Activated CD8-positive, alpha-beta memory T cell treated with anti-CD3 and anti-CD28 coated beads, Interleukin-2, amount 50 U/mL, for 1 hour (primary cell): Measurements from ENCODE around the gene CCDC178.

ENCODE experiments used
- DNase-seq: peaks from one replicate; pipeline ENCODE4 v3.0.0-alpha.2; 2020; ENCODE audit errors: extremely low read depth

CCDC178 gene

GRCh38 chr18:33116376-33116775 is 324.1 kb downstream of the CCDC178 start:
- DNase-seq, result no peak

DNA sequence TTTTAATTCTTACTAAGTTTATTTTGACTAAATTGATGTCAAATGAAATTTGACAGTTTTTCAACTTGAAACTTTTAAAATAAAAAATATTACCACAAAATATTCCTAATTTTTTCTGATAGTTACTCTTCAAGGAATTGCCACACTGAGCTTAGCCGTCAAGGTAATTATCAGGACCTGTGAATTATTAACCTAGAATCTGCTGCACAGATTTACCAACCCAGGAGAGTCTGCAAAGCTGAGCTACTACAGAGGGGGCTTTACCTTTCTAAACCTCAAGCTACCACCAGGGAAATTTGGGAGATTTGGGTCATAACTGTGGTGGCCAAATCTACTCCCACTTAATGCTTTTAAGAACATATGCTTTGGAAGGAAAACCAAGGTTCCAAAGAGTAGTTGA is 324.6 kb downstream of the CCDC178 start:
- no peak for DNase-seq

DNA sequence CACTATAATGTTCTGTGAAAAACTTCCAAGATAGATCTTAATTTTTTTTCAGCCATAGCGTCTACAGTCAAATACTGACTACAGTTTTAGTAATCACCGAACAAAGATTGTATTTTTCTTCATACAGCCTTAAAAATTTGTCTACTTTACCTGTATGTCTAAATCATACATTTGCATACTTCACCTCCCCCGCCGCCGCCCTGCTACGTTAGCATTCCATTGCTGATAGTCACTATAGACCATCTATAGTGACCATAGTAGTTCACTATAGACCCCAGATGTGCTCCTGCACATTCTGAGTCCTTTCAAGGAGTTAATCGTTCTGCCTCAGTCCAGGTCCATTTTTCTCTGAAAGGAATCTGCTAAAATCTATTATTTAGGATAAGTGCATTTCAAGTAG is 325.0 kb downstream of the CCDC178 start:
- DNase-seq, result no peak

- DNase-seq, result no peak
Observed at GRCh38 chr18:33114749-33115148, 325.8 kb downstream of the CCDC178 start.

DNA sequence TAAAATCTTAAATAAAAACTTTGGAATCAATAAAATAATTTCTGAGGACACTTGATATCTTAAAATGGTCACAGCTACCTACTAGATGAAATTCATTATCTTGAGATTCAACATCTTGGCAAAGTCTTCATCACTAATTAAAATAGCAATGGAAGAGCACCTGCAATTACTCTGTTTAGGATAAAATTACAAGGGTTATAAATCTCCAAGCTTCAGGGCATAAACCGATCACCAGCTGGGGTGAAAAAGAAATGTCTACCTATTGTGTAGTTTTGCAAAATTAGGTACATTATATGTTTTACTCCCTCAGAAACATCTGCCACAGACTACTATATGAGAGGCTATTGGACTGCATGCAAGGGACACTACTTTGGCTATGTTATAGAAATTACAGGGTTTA is 327.1 kb downstream of the CCDC178 start:
- DNase-seq, result no peak

DNA sequence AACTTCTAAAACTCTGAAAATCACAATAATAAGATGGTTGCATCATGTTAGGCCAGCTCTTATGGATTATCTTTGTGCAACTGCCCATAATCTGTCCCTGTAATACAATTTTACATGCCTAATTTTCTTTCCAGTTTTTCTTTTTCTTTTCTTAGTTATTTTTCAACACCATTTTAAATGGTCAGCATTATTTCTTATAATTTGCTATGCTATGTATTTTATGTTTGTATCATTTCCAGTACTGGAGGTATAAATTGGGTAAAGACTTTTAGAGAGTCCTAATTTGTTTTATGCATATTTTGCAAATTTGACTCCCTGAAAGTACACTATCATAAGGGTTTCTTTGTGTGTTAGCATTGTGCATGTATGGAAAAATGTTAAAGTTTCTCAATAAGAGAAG is 333.0 kb downstream of the CCDC178 start:
- no peak for DNase-seq

DNA sequence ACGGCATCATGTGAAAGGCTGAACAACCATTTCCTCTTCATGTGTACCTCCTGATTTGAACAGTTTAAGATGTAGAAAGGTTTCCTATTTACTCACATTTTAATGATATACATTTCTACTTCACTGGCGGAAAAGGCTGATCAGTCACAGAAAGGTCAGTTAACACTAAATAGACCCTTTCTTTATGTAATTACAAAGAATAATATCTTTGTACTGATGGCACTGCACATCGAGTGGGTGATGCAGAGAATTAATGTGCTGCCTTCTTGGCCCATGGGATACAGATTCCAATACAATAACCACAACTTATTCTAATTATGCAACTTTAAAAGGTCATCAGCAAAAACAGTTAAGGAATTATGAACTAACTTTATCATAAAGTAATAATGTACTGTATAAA is 339.2 kb downstream of the CCDC178 start:
- no peak for DNase-seq

- DNase-seq, result no peak
Observed at GRCh38 chr18:33099626-33100025, 340.9 kb downstream of the CCDC178 start.

- DNase-seq, result no peak
Observed at GRCh38 chr18:33097126-33097525, 343.4 kb downstream of the CCDC178 start.

DNA sequence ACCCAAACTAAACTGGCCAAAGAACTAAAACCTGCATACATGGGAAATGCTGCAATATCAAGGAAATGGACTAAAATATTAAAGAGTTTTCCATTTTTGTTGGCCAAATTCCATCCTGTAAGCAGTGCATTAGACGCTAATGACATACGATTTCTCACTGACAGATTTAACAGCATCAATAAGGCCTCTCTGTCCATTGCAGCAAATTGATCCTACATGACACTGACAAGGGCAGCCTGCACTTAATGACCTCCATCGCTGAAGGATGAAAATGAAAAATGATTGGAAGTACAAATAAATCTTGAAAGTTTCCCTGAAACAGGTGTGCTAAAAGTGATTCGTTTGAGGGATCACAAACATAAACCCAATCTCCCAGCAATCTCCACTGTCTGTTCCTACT is 350.1 kb downstream of the CCDC178 start:
- DNase-seq, result no peak

DNA sequence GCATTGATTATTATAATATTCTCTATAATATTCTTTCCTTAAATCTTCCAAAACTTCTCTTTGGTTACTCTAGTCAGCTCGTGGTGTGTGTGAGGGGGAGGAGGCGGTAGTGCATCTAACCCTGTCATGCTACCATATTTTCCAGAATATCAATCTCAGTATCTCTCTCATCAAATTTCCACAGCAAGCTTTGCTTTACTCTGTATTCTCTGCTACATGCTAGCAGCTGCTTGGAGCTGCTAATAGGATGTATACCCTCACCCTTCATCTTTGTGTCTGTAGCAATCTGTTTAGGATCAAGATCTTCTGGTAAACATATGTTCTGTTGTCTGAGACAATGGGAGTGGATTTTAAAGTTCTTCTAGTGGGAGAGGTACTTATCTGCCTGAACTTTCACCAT is 363.9 kb downstream of the CCDC178 start:
- DNase-seq, result no peak

DNA sequence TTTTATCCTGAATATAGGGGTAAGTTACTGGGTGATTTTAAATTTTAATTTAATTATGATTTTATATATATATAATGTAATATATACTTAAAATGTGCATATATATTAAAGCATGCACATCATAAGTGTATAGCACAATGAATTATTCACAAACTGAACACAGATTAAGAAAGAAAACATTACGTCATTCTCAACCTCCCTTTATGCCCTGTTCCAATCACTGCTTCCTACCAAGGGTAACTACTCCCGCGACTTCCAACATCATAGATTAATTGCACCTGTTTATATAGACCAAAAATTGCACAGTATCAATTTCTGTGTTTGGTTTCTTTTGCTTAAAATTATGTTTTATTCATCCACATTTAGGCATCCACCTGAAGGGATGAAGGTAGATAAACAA is 366.4 kb downstream of the CCDC178 start:
- DNase-seq, result no peak

GRCh38 chr18:33062834-33063364 is 377.6 kb downstream of the CCDC178 start:
- DNase-seq, result no peak

GRCh38 chr18:33052886-33053285 is 387.6 kb downstream of the CCDC178 start:
- no peak for DNase-seq

DNA sequence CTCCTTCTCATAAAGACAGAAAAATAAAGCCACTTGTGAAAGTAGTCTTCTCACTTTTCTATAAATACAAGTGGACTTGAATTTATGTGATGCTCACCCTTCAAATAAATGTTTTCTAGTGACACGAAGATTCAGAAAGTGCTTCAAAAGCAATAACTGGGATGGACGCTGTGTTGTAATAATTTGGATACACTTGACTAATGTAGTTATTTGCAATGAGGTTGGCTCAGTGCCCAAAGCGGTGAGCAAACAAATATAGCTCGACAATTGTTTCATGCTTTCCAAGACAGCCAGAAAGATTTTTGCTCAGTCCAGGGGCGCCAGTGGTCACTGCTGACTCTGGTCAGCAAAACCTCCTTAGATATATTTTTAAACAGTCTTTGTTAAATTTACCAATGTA is 389.1 kb downstream of the CCDC178 start:
- no peak for DNase-seq

DNA sequence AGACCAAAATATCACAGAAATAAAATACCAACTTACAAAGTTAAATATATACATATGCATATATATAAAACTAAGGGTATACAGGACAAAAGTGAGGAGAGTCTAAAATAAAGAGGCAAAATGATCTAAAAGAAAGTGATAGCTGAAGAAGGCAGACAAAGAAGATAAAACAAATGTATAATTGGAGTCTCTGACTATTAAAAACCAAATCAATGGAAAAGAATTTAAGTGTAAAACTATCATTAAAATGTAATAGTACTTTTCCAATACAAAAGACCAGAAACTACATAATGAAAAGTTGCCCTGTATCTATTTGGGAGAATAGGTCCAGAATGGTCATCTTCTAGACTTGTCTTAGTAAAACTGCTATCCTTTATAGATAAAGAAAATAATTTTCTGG is 400.3 kb downstream of the CCDC178 start:
- no peak for DNase-seq

DNA sequence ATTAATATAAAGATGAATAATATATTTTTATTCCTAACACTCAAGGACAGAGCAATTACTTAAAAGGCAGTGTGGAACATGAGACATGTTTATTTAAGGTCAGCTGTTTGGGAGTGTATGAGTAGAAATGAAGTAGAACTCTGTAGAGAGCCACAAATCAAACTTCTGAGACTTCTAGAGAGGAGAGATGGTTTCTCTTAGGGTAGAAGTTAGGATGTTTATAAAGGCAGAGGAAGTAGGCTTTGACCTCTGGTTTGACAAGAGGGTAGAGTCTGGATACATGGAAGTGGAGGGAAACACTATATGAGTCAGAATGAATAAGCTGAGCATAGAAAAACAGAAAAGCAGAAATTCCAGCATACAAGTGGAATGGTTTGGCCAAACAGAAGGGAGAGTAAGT is 405.6 kb downstream of the CCDC178 start:
- DNase-seq, result no peak

- DNase-seq, result no peak
Observed at GRCh38 chr18:33034212-33034611, 406.3 kb downstream of the CCDC178 start.

DNA sequence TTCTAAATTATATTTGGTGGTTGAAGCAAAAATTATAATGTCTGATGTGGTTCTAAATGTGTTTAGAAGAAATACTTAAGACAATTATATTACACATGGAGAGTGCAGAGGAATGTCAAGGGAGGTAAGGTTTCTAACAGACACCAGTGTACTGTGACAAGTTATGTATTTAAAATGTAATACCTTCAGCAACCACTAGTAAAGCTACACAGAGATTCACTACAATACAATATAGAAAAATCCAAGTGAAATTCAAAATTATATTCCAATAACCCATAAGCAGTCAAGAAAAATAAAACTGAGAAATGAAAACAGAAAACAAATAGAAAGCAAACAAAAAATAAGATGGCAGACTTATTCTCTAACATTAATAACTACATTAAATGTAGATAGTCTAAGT is 418.2 kb downstream of the CCDC178 start:
- DNase-seq, result no peak

DNA sequence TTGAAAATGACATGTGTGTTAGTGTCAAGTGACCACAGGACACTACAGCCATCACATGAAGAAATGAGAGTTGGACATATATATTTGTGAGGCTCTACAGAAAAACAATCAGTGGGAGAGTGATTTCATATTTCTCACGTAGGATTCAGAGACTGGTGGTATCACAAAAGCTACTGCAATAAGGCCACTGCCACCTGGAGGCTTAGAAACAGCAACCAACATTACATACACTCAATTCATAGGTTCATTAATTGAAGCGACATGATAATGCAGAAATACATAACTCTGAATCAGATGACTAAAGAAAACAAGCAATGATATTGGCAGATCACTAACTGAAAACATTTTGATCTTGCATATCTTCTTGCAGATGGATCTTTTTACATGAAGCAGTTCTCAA is 419.6 kb downstream of the CCDC178 start:
- DNase-seq, result no peak

- DNase-seq, result no peak
Observed at GRCh38 chr18:33014060-33014796, 426.3 kb downstream of the CCDC178 start.

DNA sequence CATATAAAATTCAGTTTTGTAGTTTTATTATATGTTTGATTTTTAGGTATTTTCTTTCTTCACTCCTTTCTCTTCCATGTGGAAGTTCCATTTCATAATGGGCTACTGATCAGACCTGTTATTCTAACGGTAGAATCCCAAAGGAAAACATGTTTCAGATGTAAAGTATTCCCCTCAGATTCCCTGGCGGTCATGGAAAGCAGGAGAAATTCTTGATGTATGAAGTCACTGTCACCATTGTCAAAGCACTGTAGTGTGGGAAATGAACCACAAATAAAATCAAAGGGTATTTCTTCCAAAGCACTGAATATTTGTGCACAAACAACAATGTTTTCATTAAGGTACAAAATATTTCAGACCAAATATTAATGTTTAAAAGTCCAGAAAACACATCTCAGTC is 430.4 kb downstream of the CCDC178 start:
- no peak for DNase-seq

- DNase-seq, result no peak
Observed at GRCh38 chr18:32998921-32999320, 441.6 kb downstream of the CCDC178 start.

DNA sequence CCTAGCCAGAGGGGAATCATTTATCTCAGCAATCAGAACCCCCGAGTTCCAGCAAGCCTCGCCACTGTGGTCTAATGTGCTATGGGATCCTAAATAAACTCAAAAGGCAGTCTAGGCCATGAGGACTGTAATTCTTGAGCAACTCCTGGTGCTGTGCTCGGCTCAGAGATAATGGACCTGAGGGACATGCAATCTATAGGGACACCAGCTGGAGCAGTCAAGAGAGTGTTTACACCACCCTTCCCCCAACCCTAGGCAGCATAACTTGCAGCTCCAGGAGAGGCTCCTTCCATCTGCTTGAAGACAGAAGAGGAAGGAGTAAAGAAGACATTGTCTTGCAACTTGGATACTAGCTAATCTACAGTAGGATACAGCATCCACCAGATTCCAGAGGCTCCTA is 442.2 kb downstream of the CCDC178 start:
- no peak for DNase-seq
